ENCODE measurements around the gene UPF1.
"Not testable (repeated sequence)": the region's sequence is repeated elsewhere in the genome, so short reads cannot be mapped to it uniquely, and the experiment has no call there.

The UPF1 gene

DNA sequence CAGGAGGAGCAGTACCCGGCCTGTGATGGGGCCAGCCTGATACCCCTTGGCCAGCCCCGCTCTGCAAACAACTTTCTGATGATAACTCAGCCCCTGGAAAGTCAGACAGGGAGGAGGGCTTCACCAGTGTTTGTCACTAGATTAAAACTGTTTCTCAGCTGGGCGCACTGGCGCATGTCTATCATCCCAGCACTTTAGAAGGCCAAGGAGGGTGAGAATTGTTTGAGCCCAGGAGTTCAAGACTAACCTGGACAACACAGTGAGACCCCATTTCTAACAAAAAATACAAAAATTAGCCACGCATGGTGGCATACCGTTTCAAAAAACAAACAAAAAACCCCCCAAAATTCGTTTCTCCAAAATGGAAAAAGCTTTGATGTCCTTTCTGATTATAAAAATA lies 69.7 kb downstream of the UPF1 start:
- DNase-seq, result no peak

DNA sequence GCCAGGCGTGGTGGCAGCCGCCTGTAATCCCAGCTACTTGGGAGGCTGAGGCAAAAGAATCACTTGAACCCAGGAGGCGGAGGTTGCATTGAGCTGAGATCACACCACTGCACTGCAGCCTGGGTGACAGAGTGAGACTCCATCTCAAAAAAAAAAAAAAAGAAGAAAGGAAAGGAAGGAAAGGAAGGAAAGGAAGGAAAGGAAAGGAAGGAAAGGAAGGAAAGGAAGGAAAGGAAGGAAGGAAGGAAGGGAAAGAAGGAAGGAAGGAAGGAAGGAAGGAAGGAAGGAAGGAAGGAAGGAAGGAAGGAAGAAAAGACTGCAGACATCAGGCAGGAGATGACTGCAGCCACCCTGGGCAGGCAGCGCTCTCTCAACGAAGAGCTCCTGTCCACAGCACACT lies 70.8 kb downstream of the UPF1 start:
- not testable (repeated sequence) for DNase-seq

DNA sequence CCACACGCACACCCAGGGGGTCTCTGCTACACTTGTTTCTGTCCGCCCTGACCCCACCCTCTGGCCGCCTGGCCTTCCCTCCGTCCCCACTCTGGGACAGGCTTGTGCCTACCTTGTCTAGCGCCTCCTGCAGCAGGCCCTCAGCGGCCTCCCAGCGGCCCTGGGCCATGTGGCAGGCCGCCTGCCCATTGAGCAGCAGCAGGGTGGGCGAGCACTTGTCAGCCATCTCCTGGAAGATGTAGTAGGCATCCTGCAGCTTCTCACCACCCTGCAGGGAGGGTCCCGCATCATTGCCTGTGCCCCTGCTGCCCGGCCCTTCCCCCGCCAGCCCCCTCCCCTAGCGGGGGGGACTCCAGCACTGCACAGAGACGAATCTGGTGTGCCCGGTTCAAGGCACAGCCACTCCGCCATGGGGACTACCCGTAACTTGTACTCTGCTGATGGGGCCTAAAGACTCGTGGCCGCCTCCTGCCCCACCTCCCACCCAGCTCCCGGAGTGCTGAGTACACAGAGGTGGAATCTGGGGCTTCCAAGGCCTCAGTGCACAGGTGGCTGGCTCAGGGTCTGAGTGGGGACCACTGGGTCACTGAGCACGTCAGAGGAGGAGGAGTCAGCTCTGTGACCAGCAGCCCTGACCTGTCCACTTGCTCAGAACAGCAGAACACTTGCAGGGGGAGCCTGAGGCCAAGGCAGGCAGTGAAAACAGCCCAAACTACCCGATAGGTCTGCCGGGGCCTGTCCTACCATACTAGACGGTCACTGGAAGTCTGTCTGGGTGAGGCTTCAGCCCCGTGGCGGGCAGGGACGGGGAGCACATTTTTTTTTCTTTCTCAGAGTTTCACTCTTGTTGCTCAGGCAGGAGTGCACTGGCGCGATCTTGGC lies 71.6 kb downstream of the UPF1 start:
- DNase-seq, result no peak

DNA sequence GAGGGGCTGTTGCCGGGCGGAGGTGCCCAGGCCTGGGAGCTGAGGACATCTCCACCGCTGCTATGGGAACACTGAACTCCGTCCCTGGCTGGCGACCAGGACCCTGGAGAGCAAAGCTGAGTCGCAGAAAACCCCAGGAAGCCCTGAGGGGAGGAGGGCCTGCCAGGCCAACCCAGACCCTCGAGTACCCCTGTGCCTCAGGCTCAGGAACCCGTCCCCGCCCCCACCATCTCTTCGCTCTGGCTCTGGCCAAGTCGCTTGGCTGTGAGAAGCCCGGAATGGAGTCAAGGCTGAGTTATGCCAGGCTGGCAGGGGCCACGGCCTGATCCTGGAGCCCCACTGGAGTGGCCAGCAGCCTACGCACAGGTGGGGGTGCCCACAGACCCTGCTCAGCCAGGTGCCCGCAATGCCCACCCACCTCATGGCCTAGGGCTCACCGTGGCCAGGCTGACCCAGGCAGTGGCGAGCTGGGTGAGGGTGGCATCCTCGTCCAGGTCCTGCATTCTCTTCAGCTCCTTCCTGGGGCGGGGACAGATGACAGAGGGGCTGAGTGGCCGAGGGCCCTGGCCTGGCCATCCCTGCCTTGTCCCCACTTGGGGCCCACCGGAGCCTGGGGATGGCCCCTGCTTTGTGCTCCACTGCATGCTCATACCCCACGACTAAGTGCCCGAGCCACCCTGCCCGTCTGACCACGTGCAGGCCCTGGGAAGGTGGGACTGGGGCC lies 72.7 kb downstream of the UPF1 start:
- DNase-seq, result no peak

DNA sequence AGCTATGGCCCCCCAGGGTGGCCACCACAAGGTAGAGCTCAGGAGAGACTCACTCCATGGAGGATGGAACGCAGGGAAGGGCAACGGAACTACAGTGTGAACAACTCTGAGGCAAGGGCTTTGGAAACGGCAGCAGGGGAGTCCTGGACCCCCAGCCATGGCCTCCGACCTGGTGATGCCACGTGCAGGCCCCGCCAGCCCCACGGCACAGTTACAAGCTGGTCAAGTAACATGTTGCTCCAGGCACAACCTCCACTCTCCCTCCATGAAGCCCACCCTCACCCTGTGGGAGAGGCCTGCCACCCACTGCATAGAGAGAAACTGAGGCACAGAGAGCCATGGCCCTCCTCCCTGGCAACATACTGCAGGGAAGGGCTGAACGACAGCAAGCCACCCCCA lies 73.3 kb downstream of the UPF1 start:
- DNase-seq, result no peak

DNA sequence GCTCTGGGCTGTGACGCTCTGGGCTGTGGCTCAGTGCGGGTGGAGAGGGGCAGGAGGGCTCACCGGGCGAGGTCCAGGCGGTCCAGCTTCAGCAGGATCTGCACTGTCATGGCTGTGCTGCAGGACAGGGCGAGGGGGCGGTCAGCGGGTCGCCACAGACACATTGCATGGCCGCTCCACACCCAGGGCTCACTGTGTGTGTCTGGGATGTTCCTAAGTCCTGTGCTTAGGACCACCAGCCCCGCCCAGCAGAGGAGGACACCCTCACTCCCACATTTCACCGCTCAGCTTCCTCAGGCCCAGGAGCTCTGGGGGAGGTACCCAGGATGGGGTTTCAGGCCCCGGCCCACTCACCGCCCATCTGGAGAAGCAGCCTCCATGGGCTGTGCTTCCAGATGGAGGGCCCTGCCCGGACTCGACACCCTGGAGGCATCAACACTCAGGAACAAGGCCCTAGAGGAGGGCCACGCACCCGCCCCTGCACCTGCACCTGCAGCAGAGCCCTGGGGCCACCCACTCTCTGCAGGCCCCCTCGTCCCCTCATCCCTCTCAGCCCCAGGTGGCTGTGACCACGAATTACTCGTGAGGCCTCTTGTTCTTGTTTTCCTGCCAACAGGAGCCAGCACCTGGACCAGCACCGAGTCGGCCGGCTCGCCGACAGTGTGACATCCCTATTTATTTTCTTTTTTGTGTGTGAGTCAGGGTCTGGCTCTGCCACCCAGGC lies 73.9 kb downstream of the UPF1 start:
- no peak for DNase-seq

DNA sequence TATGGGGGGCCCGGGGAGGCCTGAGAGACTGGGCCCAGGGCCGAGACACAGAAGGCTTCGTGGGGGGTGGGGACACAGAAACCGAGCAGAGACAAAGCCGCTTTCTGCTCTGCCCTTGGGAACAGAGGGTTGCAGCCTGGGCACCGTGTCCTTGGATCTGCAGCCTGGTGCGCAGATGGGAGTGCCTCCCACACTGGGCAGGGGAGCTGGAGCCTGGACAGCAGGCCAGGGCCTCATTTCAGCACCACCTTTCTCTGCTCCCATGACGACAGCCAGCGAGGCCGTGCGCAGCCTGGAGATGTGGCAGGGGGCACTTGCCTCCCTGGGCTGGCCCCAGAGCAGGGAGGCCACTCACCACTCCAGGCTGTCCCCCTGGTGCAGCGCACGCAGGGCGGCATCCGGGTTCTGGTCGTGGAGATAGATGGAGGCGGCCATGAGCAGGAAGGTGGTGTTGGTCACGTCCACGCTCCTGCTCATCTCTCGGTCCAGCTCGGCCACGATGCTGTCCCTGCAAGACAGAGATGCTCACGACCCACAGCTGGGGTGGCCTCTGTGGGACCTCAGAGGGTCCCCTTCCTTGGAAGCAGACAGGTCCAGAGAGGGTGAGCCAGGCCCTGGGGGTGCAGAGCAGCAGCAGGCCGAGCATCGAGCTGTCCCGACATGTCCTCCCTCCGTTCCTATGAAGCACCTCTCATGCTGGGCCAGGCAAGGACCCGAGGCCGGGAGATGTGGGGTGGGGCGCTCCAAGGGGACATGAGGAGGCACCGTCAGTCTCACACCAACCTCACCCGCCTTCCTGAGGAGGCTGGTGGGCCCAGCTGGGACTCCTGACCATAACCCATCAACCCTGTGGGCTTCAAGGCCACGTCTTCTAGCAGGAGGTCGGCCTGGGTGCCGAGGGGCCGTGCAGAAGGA lies 75.1 kb downstream of the UPF1 start:
- DNase-seq, result no peak

DNA sequence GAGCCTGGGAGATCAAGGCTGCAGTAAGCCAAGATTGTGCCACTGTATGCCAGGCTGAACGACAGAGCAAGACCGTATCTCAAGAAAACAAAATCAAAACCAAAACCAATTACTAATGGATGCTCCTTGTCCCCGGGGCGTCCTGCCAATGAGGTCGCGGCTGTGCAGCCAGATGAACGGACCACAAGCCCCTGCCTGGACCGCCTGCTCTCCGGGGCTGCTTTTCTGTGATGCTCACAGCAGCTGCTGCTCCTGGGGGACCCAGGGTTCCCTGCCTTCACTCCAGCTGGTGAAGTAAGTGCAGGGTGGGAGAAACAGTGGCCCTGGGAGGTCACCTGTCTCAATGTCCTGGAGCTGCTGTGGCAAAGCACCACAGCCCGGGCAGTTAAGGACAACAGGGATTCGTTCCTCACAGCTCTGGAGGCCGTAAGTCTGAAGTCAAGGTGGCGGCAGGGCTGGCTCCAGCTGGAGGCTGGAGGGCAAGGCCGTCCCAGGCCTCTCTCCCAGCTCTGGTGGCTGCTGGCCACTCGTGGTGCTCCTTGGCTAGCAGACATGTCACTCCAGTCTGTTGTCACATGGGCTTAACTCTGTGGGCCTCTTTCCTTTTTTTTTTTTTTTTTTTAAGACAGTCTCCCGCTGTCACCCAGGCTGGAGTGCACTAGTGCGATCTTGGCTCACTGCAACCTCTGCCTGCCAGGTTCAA lies 77.3 kb downstream of the UPF1 start:
- no peak for DNase-seq

DNA sequence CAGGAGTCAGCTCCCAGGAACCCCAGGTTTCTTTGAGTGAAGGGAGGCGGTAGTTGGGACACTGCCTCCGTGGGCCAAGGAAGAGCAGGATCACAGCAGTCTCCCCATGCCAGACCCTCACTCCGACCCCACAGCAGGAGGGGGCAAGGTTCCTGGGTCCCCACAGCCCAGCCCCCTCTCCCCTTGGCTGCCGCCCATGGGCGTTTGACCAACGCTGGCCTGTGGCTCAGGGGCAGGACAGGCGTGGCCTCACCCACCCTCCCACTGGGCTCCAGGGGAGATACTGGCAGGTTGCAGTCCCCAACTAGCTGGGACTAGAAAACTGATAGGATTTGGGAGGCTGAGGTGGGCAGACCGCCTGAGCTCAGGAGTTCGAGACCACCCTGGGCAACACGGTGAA lies 78.3 kb downstream of the UPF1 start:
- no peak for DNase-seq

DNA sequence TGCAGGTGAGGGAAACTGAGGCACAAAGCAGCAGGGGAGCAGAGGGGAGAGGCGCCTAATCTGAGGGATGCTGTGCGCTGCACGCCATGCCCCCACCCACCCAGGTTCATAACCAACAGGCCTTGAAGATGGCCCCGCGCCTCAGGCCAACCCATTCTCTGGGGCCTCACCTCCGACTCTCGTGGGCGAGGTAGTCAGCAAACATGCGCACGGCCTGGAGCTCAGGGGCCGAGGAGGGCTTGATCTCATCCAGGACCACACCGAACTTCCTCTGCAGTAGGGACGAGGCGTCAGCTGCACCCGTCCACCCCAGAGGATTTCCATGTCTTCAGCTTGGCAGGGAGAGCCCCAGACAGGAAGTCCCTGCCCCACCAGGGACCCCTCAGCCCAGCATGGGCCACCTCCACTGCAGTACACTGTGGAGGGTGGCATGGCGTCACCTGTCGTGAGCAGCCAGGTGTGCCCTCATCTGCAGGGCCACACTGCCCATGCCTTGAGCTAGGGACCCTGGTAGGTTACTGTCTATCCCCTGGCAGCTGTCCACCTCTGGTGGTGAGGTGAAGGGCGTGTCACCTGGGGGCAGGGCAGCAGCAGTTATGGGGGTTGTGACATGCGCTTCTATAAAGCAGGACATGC lies 79.2 kb downstream of the UPF1 start:
- DNase-seq, result no peak

DNA sequence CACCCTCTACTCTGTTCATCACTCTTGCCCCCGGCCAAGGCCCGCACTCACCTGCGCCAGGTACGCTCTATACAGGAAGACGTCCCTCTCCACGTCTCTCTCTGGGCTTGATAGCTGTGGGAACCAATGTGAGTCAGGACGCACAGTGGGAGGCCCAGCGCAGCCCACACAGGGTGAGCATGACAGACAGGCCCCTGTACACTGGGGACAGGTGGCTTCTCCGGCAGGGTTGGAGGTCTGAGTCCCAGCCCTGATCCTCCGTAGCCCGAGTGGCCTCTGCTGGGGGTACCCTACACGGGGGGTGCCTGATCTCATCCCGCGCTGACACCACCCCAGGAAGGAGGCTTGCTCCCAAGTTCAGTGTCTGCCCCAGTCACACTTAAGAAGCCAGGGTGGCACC lies 81.2 kb downstream of the UPF1 start:
- DNase-seq, result no peak

DNA sequence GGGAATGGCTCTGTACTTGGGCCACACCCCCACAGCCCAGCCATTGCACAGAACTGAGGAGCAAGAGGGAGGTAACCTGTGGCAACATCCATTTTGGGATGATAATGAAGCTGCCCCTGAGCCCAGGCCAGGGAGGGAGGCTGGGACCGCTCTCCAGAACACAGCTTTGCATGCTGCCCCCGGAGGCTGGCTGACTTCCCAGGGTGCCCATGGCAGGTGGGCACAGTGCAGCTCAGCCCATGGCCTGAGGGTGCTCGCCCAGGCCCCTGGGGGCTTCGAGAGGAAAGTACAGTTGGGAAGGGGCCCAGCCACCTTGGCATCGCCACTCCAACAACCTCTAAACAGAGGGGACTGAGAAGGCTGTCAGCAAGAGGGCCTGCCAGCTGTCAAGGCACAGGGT lies 81.7 kb downstream of the UPF1 start:
- DNase-seq, result no peak

DNA sequence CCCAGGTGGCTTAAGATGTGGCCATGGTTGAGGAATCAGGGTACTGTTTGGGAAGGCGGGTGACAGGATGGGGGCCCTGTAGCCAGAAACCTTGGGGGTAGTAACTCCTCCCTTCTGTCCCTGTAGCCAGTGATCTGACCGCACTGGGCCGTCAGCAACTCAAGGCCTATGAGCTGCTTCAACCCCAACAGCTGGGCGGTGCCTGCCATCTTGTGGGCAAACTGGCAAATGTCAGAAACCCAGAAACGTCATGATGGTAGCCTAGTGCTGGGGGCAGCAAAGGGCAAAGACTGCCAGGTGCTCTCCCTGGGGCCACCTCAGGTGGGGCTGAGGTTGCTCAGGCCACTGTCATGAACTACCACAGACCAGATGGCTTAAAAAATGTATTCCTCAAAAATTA lies 83.9 kb downstream of the UPF1 start:
- DNase-seq, result no peak

DNA sequence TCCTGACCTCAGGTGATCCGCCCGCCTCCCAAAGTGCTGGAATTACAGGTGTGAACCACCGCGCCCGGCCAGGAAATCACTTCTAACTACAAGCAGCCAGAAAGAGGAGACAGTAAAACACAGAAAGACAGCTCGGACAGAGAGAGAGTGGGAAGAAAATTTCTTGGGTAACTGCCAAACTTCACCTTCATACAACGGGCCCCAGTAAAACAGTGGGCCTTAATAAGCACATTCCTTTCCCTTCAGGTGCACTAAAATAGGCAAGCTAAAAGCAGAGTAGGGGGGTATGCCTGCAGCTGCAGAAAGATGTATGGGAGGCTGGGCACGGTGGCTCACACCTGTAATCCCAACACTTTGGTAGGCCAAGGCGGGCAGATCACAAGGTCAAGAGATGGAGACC lies 85.8 kb downstream of the UPF1 start:
- not testable (repeated sequence) for DNase-seq

Data from stimulated activated CD4-positive, alpha-beta T cell treated with anti-CD3 and anti-CD28 coated beads, Interleukin-2, amount 100 ng/mL, for 48 hours (primary cell).